ENCODE results near the gene C16orf95. TPM values are rescaled to one million over a fixed set of nuclear protein-coding genes. Genes with fewer than 3 reads are reported as not detected.

The C16orf95 gene
- total RNA-seq, 2 experiments from 2014 or later: 5.6 to 12.8 TPM

DNA sequence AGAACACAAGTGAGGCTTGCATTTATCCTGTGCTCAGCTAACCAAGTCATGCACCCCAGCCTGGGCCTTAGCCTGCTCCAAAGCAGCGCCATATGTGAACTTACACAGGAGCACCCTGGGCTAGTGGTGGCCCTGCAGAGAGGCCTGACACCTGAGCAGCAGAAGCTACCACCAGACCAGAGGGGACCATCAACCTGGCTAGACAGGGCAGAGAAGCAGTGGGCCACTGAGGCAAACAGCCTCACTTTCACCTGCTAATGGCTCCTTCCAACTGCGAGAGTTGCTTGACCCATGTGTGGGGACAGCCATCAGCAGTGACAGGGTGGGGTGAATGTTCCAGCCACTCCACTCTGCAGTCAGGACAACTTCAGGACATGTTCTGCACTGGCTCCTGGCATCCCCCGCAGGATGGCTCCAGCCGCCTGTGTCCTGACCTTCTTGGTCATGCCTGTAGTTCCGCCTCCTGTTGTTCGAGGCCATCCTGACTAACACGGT is 2.9 kb upstream of the C16orf95 start:
- Mint-ChIP-seq H3K9me3 (ENCODE audit: low read depth) (no peaks in the 10 kb centered on the region), H3K27ac (no peak overlapping the region), H3K4me1 (peaks cover 11% of the 10 kb centered on the region), H3K4me3 (no peak overlapping the region), H3K36me3 (ENCODE audit: low read depth) (peaks cover 16% of the 10 kb centered on the region), H3K27me3 (no peaks in the 10 kb centered on the region)
- ChIA-PET POLR2A (no interaction called here), CTCF (no interaction called here)
- DNase-seq: no peak
- ATAC-seq: no peak
- intact Hi-C loops (cut with DNase I, micrococcal nuclease): loop anchor here in 1 of 2 experiments (5.0 kb wide), 1 partner anchor 172 kb away; the partner anchor contains the start of gene ZCCHC14

- H3K27ac Mint-ChIP-seq: peak overlapping the region; percentile 95
- CTCF ChIA-PET: interaction anchor here (1.0 to 1.1 kb wide), 2 partner anchors 12 to 75 kb away, joined by 3 read pairs; no protein-coding TSS in a partner anchor
- no peaks in the 10 kb centered on the region for H3K9me3 Mint-ChIP-seq (ENCODE audit: low read depth)
- POLR2A ChIA-PET: no interaction called here
- H3K27me3 Mint-ChIP-seq: no peaks in the 10 kb centered on the region
- ATAC-seq (no peak), DNase-seq (no peak)
- H3K36me3 Mint-ChIP-seq (ENCODE audit: low read depth): peaks cover 18% of the 10 kb centered on the region
- peaks cover 11% of the 10 kb centered on the region for H3K4me1 Mint-ChIP-seq
- peak overlapping the region; percentile 97 for H3K4me3 Mint-ChIP-seq
- intact Hi-C loops (cut with DNase I, micrococcal nuclease): loop anchor here in 1 of 2 experiments (5.0 kb wide), 1 partner anchor 173 kb away; the partner anchor contains the start of gene ZCCHC14
Observed at GRCh38 chr16:87319011-87319410, 1.8 kb upstream of the C16orf95 start.

DNA sequence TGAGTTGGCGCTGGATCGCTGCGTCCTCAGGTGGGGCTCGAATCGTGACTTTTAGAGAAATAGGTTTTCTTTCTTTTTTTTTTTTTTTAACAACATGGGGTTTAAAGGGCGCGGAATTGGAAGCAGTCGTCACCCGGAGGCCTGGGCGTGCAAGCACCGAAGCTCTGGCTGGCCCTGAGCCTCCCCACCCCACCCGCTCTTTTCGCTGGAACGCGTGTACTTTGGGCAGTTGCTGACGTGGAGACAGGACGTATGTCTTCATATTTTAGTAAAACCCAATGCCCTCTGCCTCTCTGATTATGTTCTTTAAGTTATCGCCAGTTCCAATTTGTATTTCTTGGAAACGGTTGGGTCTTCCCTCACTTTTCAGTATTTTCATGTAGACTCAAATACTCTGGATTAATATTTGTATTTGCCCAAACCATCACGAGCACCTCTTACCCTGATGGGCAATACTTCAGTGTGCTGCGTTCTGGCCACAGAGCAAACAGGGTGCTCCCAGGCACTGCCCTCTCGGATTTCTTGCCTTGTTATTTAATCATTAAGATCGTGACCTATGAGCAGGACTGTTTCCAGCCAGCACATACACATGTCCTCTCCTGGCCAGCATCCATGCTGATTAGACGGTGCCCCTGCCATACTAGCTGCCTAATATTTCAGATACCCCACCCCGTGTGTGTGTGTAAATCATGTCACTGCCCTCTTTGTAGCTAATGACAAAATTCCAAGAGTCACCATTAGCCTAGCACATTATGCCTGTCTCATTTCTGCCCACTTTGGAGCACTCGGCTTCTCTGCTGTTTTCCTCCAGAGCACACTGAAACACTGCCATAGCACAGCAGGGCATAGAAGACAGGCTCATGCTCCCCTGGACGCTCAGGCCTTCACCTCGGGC is 805 bp upstream of the C16orf95 start:
- H3K36me3 Mint-ChIP-seq (ENCODE audit: low read depth): peaks cover 18% of the 10 kb centered on the region
- peak; percentile 48 for ATAC-seq

DNA sequence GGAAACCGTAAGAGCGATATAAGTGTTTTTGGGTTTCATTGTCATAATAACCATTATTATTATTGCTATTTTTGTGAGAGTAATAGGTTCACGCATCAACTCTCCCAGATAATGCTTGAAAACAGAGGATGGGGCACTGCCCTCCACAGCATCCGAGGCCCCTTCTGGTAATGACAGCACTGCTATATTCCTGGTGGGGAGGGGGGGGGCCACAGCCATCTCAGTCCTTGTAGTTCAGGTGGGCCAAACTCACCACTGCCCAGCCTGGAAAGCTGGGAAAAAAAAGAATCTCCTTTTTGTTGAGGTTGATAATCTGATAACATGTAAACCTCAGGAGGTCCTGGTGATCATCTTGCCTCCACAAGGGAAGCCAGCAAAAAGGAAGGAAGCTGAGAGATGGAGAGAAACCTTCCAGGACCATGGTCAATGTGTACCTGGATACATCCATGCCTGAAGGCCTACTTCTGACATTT is 706 bp downstream of the C16orf95 start:
- H3K9me3 Mint-ChIP-seq (ENCODE audit: low read depth): no peaks in the 10 kb centered on the region
- no peak for DNase-seq
- ATAC-seq: no peak
- H3K4me1 Mint-ChIP-seq: peaks cover 11% of the 10 kb centered on the region
- ChIA-PET CTCF (interaction anchor here (0.6 to 1.6 kb wide), 5 partner anchors 10 to 319 kb away, joined by 3 to 5 read pairs (median 3); partner anchors contain the start of gene FBXO31), POLR2A (interaction anchor here (1.6 kb wide), 1 partner anchor 72 kb away, joined by 6 read pairs; no protein-coding TSS in a partner anchor)
- intact Hi-C loops (cut with DNase I, micrococcal nuclease): loop anchor here (2.0 to 5.0 kb wide), 4 partner anchors 76 to 762 kb away; partner anchors contain the start of genes MAP1LC3B (in 1 of the 2), MTHFSD (in 1 of the 2) and ZCCHC14 (in 1 of the 2)
- peak overlapping the region; percentile 97 for H3K4me3 Mint-ChIP-seq
- peak overlapping the region; percentile 95 for H3K27ac Mint-ChIP-seq
- no peaks in the 10 kb centered on the region for H3K27me3 Mint-ChIP-seq
- H3K36me3 Mint-ChIP-seq (ENCODE audit: low read depth): peaks cover 18% of the 10 kb centered on the region

More for the DNA sequence above, 805 bp upstream of the C16orf95 start:
- H3K4me3 Mint-ChIP-seq: peak overlapping the region; percentile 97
- H3K9me3 Mint-ChIP-seq (ENCODE audit: low read depth): no peaks in the 10 kb centered on the region
- peaks cover 11% of the 10 kb centered on the region for H3K4me1 Mint-ChIP-seq
- DNase-seq: peak; percentile 72
- POLR2A ChIA-PET: interaction anchor here (0.6 to 1.6 kb wide), 5 partner anchors 14 to 148 kb away, joined by 3 to 6 read pairs (median 3); partner anchors contain the start of gene FBXO31
- H3K27me3 Mint-ChIP-seq: no peaks in the 10 kb centered on the region
- intact Hi-C loops (cut with DNase I, micrococcal nuclease): loop anchor here (1.0 to 5.0 kb wide), 9 partner anchors 65 to 763 kb away; partner anchors contain the start of genes MAP1LC3B (in 2 of the 2), FBXO31 (in 1 of the 2), MTHFSD (in 1 of the 2) and ZCCHC14 (in 1 of the 2)
- CTCF ChIA-PET: interaction anchor here (0.7 to 1.6 kb wide), 5 partner anchors 8 to 318 kb away, joined by 3 to 5 read pairs (median 3); partner anchors contain the start of gene FBXO31
- H3K27ac Mint-ChIP-seq: peak overlapping the region; percentile 95

DNA sequence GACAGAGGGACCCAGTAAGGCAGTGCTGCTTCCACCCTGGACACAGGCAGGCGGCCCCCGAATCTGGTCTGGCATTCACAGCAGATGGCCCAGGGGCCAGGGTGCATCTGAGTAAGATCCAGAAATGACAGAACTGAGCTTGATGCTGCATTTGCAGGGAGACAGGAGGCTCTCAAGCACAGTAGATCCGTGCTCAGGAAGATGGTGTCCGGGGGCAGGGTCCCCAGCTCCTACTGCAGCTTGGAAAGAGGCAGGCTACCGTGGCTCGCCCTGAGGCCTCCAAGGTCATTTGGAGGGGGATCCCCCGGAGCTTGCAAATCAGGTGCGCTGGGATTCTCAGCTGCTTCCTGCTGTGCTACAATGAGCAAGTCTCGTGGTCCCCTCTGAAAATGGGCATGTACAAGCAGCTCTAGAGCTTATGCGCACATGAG is 2.2 kb downstream of the C16orf95 start:
- Mint-ChIP-seq H3K4me3 (no peak overlapping the region), H3K36me3 (ENCODE audit: low read depth) (peaks cover 18% of the 10 kb centered on the region), H3K9me3 (ENCODE audit: low read depth) (no peaks in the 10 kb centered on the region), H3K27me3 (no peaks in the 10 kb centered on the region), H3K4me1 (peaks cover 11% of the 10 kb centered on the region), H3K27ac (no peak overlapping the region)
- ATAC-seq: no peak
- POLR2A ChIA-PET: no interaction called here
- intact Hi-C loops (cut with DNase I, micrococcal nuclease): loop anchor here in 1 of 2 experiments (5.0 kb wide), 1 partner anchor 177 kb away; the partner anchor contains the start of gene ZCCHC14
- DNase-seq: no peak
- CTCF ChIA-PET: no interaction called here

GRCh38 chr16:87312008-87312407 is 5.2 kb downstream of the C16orf95 start:
- CTCF ChIA-PET: interaction anchor here (1.2 kb wide), 2 partner anchors 13 to 14 kb away, joined by 3 to 4 read pairs; no protein-coding TSS in a partner anchor
- Mint-ChIP-seq H3K27ac (no peak overlapping the region), H3K4me1 (peaks cover 4% of the 10 kb centered on the region), H3K36me3 (ENCODE audit: low read depth) (peaks cover 7% of the 10 kb centered on the region), H3K27me3 (no peaks in the 10 kb centered on the region), H3K4me3 (no peak overlapping the region), H3K9me3 (ENCODE audit: low read depth) (no peaks in the 10 kb centered on the region)
- DNase-seq: no peak
- POLR2A ChIA-PET: no interaction called here
- intact Hi-C loops (cut with DNase I, micrococcal nuclease): no loop called here
- ATAC-seq: no peak

GRCh38 chr16:87311387-87311786 is 5.8 kb downstream of the C16orf95 start:
- no peak for DNase-seq
- H3K4me1 Mint-ChIP-seq: peaks cover 4% of the 10 kb centered on the region
- no peak overlapping the region for H3K4me3 Mint-ChIP-seq
- ChIA-PET POLR2A (no interaction called here), CTCF (no interaction called here)
- no peaks in the 10 kb centered on the region for H3K9me3 Mint-ChIP-seq (ENCODE audit: low read depth)
- no peak overlapping the region for H3K27ac Mint-ChIP-seq
- peaks cover 7% of the 10 kb centered on the region for H3K36me3 Mint-ChIP-seq (ENCODE audit: low read depth)
- intact Hi-C loops (cut with DNase I, micrococcal nuclease): no loop called here
- H3K27me3 Mint-ChIP-seq: no peaks in the 10 kb centered on the region
- ATAC-seq: no peak

DNA sequence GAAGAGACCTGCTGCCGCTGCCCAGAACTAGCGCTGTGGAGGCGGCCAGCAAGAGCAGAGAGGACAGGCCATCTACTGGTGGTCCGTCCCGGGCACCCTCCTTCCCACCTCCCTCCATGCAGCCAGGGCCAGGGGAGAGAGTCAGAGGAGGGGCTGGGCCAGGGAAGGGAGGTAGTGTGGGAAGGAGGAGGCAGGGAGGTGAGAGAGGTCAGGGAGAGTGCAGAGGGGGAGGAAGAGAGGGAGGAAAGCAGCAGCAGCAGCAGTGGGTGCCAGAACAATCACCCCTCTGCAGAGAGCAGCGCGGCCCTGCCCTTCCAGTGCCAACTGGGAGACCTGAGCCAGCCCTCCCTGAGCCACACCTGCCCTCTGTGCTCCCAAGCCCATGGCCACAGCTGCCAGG is 6.6 kb downstream of the C16orf95 start:
- H3K36me3 Mint-ChIP-seq (ENCODE audit: low read depth): peaks cover 7% of the 10 kb centered on the region
- intact Hi-C loops (cut with DNase I, micrococcal nuclease): no loop called here
- no peaks in the 10 kb centered on the region for H3K27me3 Mint-ChIP-seq
- CTCF ChIA-PET: no interaction called here
- H3K4me3 Mint-ChIP-seq: no peak overlapping the region
- no peak overlapping the region for H3K27ac Mint-ChIP-seq
- peaks cover 4% of the 10 kb centered on the region for H3K4me1 Mint-ChIP-seq
- POLR2A ChIA-PET: no interaction called here
- no peaks in the 10 kb centered on the region for H3K9me3 Mint-ChIP-seq (ENCODE audit: low read depth)
- ATAC-seq (no peak), DNase-seq (no peak)

- Mint-ChIP-seq H3K4me3 (no peak overlapping the region), H3K27ac (no peak overlapping the region), H3K4me1 (peaks cover 4% of the 10 kb centered on the region), H3K36me3 (ENCODE audit: low read depth) (peaks cover 7% of the 10 kb centered on the region), H3K9me3 (ENCODE audit: low read depth) (no peaks in the 10 kb centered on the region), H3K27me3 (no peaks in the 10 kb centered on the region)
- DNase-seq (no peak), ATAC-seq (no peak)
- CTCF ChIA-PET: no interaction called here
- intact Hi-C loops (cut with DNase I, micrococcal nuclease): no loop called here
- POLR2A ChIA-PET: no interaction called here
Observed at GRCh38 chr16:87309620-87310525, 7.3 kb downstream of the C16orf95 start.

- ATAC-seq: peak; percentile 96
- Mint-ChIP-seq H3K4me1 (peaks cover 9% of the 10 kb centered on the region), H3K27me3 (no peaks in the 10 kb centered on the region), H3K9me3 (ENCODE audit: low read depth) (no peaks in the 10 kb centered on the region), H3K36me3 (ENCODE audit: low read depth) (peaks cover 5% of the 10 kb centered on the region), H3K4me3 (no peak overlapping the region), H3K27ac (peak overlapping the region; percentile 59)
- ChIA-PET POLR2A (no interaction called here), CTCF (interaction anchor here (0.6 kb wide), 1 partner anchor 66 kb away, joined by 3 read pairs; no protein-coding TSS in a partner anchor)
- peak; percentile 56 for DNase-seq
- intact Hi-C loops (cut with DNase I, micrococcal nuclease): no loop called here
Observed at GRCh38 chr16:87308826-87309225, 8.4 kb downstream of the C16orf95 start.
